Mesenteric fat pad (tissue), 1 donor: ENCODE measurements around the gene MNT. TPM values are rescaled to one million over a fixed set of nuclear protein-coding genes. Genes with fewer than 3 reads are reported as not detected.

Experiments
- DNase-seq: peaks from one replicate; pipeline ENCODE4 v3.0.0-alpha.2; 2020; ENCODE audit warnings: low spot score
- total RNA-seq: library from RNA; stranded (reverse); fragmentation: NEBNext Ultra II Directional; extraction: Animal tissue kit (Norgen Biotek cat#: 25700); gene quantifications from one replicate; pipeline ENCODE4 v1.2.1, GENCODE V29; 2021
- donor health status: DM: yes; HTN: yes; CAD: no.

MNT gene
- total RNA-seq, 1 donor from 2014 or later = 34.9 TPM

- DNase-seq = no peak
These were observed 36.1 kb downstream of the MNT start for GRCh38 chr17:2364763-2365116.

- DNase-seq = no peak
These were observed 36.8 kb downstream of the MNT start for GRCh38 chr17:2363851-2364762.

GRCh38 chr17:2363318-2363717 lies 37.5 kb downstream of the MNT start:
- DNase-seq = no peak

GRCh38 chr17:2362881-2363280 lies 38.0 kb downstream of the MNT start:
- DNase-seq = no peak

- DNase-seq = no peak
These were observed 38.4 kb downstream of the MNT start for GRCh38 chr17:2362416-2362815.

- DNase-seq = no peak
These were observed 38.8 kb downstream of the MNT start for GRCh38 chr17:2362016-2362415.

GRCh38 chr17:2361010-2361760 lies 39.7 kb downstream of the MNT start:
- no peak for DNase-seq

- no peak for DNase-seq
These were observed 42.9 kb downstream of the MNT start for GRCh38 chr17:2357931-2358434.

GRCh38 chr17:2357237-2357636 lies 43.6 kb downstream of the MNT start:
- DNase-seq = no peak

GRCh38 chr17:2354311-2354710 lies 46.5 kb downstream of the MNT start:
- DNase-seq = no peak

GRCh38 chr17:2351269-2351668 lies 49.6 kb downstream of the MNT start:
- no peak for DNase-seq

- DNase-seq = no peak
These were observed 52.8 kb downstream of the MNT start for GRCh38 chr17:2347805-2348685.

GRCh38 chr17:2346475-2346874 lies 54.4 kb downstream of the MNT start:
- DNase-seq = no peak

GRCh38 chr17:2344528-2344927 lies 56.3 kb downstream of the MNT start:
- DNase-seq = no peak

GRCh38 chr17:2343421-2343820 lies 57.4 kb downstream of the MNT start:
- DNase-seq = no peak

- DNase-seq = no peak
These were observed 62.6 kb downstream of the MNT start for GRCh38 chr17:2338315-2338657.

- DNase-seq = peak; percentile 91
These were observed 63.1 kb downstream of the MNT start for GRCh38 chr17:2337544-2338314.

GRCh38 chr17:2336852-2337543 lies 63.9 kb downstream of the MNT start, which contains the start of gene SGSM2:
TSS of gene SGSM2 (plus strand) at chr17:2337501. CDS start at chr17:2337689, 188 bp downstream.
- peak; percentile 90 for DNase-seq

GRCh38 chr17:2336215-2336851 lies 64.5 kb downstream of the MNT start, which contains the start of gene TSR1:
TSS of gene TSR1 (minus strand) at chr17:2336457. CDS start at chr17:2336427, 30 bp downstream.
- DNase-seq = peak; percentile 96
